Stimulated activated CD4-positive, alpha-beta T cell treated with anti-CD3 and anti-CD28 coated beads, Interleukin-12 subunit alpha, Interleukin-12 subunit beta, amount 100 ng/mL, for 48 hours (primary cell): Measurements from ENCODE around the gene TMEM107.
A peak's percentile ranks its signal among the peaks of the same experiment; 100 is the strongest.
"Not testable (repeated sequence)": the region's sequence is repeated elsewhere in the genome, so short reads cannot be mapped to it uniquely, and the experiment has no call there.

Source experiments
- DNase-seq, 3 donors: peaks; one replicate each; pipeline ENCODE4 v3.0.0-alpha.2; 2020; ENCODE audit warnings: low read depth in 2 of 3, low spot score in 1 of 3

Gene TMEM107

GRCh38 chr17:8189711-8190477 is 13.7 kb upstream of the TMEM107 start, which contains the start of gene BORCS6:
Gene BORCS6, minus strand, starts transcription at chr17:8190180. Its CDS starts 40 bp downstream, at chr17:8190140.
- DNase-seq = peak; percentile 87 to 92 (median 92)

DNA sequence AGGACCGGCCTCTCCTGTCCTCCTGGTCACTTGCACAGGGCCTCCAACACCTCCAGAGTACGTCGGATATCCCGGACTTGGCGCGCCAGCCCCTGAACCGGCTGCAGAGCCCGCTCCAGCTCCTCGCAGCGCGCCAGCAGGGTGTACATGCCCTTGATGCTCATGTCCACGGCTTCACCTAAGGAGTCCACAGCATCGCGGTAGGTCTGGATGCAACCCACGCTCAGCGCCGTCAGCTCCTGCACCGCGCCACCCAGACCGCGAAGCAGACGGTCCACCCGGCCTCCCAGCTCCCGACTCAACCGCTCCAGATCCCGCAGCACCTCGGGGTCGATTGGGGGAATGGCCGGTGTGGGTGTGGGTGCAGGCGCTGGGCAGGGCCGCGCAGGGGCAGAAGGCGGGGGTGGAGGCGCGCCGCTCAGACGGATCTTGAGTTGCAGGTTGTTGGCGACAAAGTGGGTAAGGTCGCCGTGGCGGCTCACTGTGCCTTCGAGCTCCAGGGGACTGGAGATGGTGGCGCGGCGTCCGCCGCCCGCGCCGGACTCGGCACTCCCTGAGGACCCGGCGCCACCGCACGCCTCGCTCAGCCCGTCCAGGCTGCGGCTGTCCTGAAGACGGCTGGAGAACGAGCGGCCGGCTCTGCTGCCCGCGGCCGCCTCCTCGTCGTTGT is 13.0 kb upstream of the TMEM107 start:
- no peak for DNase-seq

- no peak for DNase-seq
These were observed 12.2 kb upstream of the TMEM107 start for GRCh38 chr17:8188263-8188839.

DNA sequence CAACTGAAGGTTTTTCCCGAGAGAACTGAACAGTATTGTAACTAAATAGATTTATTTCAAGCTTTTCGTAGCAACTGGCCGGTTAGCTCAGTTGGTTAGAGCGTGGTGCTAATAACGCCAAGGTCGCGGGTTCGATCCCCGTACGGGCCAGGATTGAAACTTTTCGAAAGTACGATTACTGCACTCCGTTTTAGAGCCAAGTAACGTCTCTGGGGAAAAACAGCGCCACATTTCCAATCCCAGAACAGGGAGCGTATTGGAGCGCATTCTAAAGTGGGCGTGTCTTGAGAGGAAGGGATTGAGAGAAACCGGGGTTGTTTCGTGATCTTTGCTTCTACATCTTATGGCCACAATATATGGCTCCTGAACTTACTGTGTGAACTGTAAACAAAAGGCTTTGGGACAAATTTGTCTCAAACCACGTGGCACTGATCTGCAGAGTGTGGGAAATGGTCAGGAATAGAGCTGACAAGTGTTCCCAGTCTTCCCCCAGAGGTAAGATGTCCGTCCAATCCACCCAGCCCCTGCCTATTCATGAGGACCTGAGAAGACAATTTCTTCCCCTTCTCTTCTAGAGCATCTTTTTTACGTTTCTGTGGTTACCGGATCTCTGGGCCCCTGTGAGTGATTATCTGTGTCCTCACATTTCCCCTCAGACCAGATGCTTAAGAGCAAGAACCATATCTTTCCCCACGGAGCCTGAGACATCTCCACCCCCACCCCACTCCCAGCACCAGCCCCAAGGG is 11.5 kb upstream of the TMEM107 start:
- peak; percentile 85 to 98 (median 94) for DNase-seq

DNA sequence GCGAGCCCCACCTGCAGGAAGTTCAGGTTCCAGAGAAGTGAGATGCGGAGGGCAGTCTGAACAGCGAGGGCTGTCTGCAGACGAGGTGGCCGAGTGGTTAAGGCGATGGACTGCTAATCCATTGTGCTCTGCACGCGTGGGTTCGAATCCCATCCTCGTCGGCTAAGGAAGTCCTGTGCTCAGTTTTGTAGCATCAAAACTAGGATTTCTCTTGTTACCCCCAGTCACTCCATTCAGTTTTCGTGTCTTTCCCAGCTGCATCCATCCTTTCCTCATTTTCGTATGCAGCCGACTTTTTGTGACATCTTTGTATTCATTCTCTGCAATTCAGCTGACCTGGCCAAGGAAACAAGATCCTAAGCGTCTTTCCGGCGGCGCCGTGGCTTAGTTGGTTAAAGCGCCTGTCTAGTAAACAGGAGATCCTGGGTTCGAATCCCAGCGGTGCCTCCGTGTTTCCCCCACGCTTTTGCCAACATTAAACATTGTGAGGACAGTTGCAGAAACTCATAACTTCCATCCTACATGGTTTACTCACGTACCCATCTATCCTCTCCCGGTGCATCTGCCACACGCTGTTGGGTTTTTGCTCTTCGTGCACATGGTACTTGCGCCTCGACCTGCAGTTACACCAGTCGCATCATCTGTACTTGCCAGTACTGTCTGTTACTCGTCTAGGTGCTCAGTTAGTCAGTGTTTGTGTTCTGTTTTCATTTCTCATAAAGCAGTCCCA is 10.8 kb upstream of the TMEM107 start:
- peak; percentile 91 to 99 (median 99) for DNase-seq

DNA sequence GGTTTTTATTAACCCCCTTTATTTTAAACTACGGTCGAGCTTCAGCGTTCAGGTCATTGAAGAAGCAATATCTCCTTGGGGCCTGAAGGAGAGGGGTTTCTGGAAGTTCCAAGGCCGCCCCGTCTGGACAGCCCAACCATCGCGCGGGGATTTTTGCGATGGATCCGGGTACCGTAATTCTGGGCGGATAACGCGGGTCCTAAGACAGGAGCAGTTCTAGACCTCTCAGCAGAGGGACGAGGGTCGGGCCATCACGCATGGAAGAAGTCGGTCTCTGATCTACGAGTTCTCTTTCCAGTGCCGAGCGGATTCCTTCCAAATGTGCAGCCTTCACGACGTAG is 10.2 kb upstream of the TMEM107 start:
- no peak for DNase-seq

DNA sequence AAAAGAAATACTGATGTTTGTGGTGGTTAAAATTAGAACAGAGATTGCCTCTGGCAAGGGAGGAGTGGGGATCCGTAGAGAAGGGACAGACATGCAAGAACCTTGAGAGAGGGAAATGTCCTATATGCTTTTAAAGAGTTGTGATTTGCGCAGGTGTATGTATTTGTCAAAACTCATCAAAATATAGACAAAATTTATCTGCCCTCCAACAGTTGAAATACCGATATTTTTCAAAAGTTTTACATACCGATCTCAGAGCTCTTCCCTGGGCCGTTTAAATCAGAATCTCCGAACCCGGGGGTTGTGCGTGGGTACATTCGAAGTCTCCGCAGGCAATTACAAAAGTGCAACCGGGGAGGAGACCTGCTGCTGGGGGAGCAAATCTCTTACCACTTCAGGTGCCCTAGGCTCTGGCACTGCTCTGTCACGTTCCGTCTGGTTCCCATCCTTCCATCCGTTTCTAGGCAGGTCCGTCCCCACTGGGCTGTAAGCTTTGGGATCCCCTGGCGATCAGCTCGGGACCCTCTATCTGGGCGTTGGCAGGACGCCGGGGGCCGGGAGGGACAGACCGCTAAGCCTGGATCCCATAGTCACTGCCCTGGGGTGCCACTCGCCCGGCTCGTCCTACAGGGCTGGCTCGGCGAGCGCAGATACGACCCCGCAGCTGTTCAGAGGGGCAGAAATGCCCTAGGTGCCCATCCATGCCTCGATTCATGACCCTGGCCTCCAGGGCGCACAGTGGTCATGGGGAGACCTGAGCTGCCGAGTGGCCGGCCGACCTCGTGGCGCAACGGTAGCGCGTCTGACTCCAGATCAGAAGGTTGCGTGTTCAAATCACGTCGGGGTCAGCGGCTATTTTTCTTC is 9.6 kb upstream of the TMEM107 start:
- DNase-seq = peak; percentile 83 to 98 (median 88)

GRCh38 chr17:8176998-8177731 is 985 bp upstream of the TMEM107 start:
- no peak for DNase-seq

- no peak for DNase-seq
These were observed 384 bp downstream of the TMEM107 start for GRCh38 chr17:8175795-8176196.

- no peak for DNase-seq
These were observed 2.3 kb downstream of the TMEM107 start for GRCh38 chr17:8173871-8174322.

DNA sequence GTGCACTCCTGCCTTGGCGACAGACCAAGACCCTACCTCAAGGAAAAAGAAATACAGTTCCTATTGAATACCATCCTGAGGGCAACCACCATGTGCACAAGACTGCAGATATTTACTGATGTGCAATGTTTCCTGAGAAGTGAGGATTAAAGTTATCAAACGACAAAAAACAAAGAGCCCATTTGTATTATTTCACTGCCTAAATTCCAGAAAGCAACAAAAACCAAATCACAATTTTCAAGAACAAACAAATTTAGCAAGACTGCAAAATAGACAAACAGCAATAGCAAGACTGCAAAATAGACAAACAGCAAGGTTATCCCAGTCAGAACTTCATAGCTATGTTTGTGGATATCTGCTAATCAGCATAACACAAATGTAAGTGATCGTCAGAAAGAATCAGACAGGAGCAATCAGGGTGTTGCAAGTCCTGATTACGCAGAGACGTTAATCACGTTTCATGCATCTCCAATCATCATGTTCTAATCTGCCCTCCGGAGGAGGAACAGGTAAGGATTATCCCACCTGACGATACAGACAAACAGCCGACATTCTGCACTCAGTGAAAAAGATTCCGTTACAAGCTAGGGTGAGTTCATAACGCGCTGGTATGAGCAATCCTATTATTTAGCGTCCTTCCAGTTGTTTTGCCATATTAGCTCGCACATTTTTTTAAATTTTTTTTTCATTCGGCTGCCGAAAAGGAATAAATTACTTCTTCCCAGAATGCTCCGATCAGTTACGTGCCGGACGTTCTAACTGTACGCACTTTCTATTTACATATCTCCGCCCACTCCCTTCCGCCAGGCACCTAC is 2.9 kb downstream of the TMEM107 start:
- peak in 2 of 3 donors; percentile 74 to 76 for DNase-seq

GRCh38 chr17:8170186-8170585 is 6.0 kb downstream of the TMEM107 start:
- not testable (repeated sequence) for DNase-seq

GRCh38 chr17:8167526-8167925 is 8.7 kb downstream of the TMEM107 start:
- no peak for DNase-seq

DNA sequence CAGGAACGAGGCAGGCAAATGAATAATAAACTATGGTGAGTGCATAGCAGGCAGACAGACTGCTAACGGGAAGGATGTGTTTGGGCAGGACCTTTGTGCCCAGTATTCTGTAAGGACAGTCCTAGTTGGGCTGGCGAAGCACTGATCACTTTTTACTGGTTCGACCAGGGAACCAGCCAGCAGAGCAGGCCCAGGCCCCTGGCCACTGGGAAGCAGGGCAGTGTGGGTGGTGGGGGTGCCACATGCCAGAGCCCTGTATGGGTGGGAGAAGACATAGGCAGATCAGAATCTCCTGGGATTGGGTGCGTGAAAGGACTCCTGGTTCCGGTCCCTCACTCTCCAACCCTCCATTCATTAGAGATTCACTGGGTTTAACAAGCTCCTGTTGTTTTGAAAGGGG is 9.4 kb downstream of the TMEM107 start:
- DNase-seq = no peak

- DNase-seq = no peak
These were observed 11.4 kb downstream of the TMEM107 start for GRCh38 chr17:8164815-8165131.

DNA sequence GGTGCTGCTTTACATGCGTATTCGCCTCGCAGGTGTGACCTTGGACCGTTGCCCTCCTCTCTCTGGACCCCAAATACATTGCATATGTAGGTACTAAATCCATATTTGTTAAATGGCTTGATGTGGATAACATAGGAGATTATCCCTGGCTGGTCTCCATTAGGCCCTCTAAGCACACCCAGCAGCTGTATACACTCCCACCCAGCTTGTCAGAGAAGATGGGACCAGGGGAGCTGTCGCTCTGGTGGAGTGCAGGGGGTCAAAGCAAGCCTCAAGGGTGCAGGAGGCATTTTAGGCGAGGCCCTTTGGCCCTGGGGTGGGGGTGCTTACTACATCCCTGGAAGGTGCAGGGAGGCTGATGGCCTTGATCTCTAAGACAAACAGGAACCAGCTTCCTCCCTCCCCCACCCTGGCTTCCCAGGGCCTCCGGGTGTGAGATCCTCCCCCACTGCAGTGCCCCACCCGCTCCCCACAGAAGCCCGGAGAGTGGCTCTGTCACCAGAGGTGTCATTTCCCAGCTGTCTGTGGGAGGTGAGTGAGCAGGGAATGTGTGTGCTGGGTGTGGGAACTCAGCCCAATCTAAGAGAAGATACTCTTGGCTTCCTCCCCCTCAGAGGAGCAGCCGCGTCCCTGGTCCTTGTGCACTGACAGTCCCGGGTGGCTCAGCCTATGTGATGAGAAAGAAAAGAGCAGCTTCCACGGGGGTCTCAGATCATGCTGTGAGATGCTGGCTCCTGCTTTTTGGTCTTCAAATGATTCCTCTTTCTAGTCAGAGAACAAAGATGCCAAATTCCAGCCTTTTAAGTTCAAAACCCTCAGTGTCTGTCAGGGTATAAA is 12.0 kb downstream of the TMEM107 start:
- DNase-seq = peak; percentile 70 to 75 (median 70)
